GM04503 (cell line): Measurements from ENCODE around the gene IL36A.

ENCODE experiments used
- DNase-seq: peaks from one replicate; pipeline ENCODE4 v3.0.0-alpha.2; 2012; ENCODE audit warnings: low read depth

IL36A gene

GRCh38 chr2:113050921-113051895 is 45.9 kb downstream of the IL36A start:
- no peak for DNase-seq

GRCh38 chr2:113052396-113052917 is 47.2 kb downstream of the IL36A start, which contains the start of gene IL36B:
TSS of gene IL36B (minus strand) at chr2:113052867.
- no peak for DNase-seq

GRCh38 chr2:113053666-113054065 is 48.4 kb downstream of the IL36A start:
- DNase-seq: no peak

- no peak for DNase-seq
Observed at GRCh38 chr2:113054066-113054465, 48.8 kb downstream of the IL36A start.

- no peak for DNase-seq
Observed at GRCh38 chr2:113056521-113056920, 51.3 kb downstream of the IL36A start.

GRCh38 chr2:113057117-113057516 is 51.9 kb downstream of the IL36A start:
- no peak for DNase-seq
